ENCODE measurements around the gene NUP210L. TPM values are rescaled to one million over a fixed set of nuclear protein-coding genes. Genes with fewer than 3 reads are reported as not detected.
A peak's percentile ranks its signal among the peaks of the same experiment; 100 is the strongest.

NUP210L gene
- polyA plus RNA-seq, 1 experiment, result not detected

DNA sequence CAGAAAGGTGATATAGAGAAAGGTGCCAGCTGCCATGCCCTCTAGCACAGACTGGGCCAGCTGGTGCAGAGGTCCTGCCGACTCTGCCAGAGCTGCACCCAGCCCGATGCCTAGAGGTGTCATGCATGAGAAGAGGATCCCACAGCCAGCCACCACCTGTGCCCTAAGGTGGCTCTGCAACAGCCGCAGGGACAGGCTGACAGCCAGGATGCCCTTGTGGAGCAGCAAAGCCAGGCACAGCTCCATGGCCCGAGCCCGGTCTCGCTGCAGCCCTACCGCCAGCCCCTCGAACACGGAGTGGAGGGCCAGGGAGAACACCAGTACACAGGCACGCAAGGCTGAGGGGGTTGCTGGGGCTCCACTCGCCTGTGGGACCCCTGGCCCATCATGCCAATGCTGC is 194.7 kb downstream of the NUP210L start:
- Histone ChIP-seq H3K36me3 (ENCODE audit: control insufficient read depth, insufficient read depth, low read length) (peaks cover 14% of the 10 kb centered on the region), H3K27me3 (ENCODE audit: control insufficient read depth, insufficient read depth, low read length) (no peaks in the 10 kb centered on the region), H3K4me3 (ENCODE audit: low read depth, low read length) (no peak overlapping the region)
- DNase-seq (ENCODE audit: low read depth), result no peak
- POLR2A ChIA-PET, result no interaction called here
- TF ChIP-seq, protein P1, sequence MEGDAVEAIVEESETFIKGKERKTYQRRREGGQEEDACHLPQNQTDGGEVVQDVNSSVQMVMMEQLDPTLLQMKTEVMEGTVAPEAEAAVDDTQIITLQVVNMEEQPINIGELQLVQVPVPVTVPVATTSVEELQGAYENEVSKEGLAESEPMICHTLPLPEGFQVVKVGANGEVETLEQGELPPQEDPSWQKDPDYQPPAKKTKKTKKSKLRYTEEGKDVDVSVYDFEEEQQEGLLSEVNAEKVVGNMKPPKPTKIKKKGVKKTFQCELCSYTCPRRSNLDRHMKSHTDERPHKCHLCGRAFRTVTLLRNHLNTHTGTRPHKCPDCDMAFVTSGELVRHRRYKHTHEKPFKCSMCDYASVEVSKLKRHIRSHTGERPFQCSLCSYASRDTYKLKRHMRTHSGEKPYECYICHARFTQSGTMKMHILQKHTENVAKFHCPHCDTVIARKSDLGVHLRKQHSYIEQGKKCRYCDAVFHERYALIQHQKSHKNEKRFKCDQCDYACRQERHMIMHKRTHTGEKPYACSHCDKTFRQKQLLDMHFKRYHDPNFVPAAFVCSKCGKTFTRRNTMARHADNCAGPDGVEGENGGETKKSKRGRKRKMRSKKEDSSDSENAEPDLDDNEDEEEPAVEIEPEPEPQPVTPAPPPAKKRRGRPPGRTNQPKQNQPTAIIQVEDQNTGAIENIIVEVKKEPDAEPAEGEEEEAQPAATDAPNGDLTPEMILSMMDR (IDR thresholded peaks at IDR 0.05; ENCODE audit: insufficient read depth, low read depth, low read length), result no peak
- CTCF ChIA-PET, result interaction anchor here (1.9 to 3.4 kb wide), 3 partner anchors 14 to 163 kb away, joined by 4 to 17 read pairs (median 6); partner anchors contain the start of genes DENND4B and RAB13

DNA sequence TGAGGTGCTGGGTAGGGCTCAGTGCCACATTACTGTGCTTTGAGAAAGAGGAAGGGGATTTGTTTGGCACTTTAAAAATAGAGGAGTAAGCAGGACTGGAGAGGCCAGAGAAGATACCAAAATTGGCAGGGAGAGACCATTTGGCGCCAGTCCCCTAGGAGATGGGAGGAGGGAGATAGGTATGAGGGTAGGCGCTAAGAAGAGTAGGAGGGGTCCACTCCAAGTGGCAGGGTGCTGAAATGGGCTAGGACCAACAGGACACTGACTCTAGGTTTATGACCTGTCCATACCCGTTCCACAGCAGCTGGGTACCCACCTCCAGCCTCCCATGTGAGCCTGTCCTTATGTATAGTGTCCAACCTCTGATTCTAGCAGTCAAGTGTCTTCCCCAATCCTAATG is 195.4 kb downstream of the NUP210L start:
- no peak overlapping the region for H3K4me3 ChIP-seq (ENCODE audit: low read depth, low read length)
- TF ChIP-seq, protein P1 (IDR thresholded peaks at IDR 0.05; ENCODE audit: insufficient read depth, low read depth, low read length), result no peak
- peaks cover 15% of the 10 kb centered on the region for H3K36me3 ChIP-seq (ENCODE audit: control insufficient read depth, insufficient read depth, low read length)
- POLR2A ChIA-PET, result no interaction called here
- no peaks in the 10 kb centered on the region for H3K27me3 ChIP-seq (ENCODE audit: control insufficient read depth, insufficient read depth, low read length)
- DNase-seq (ENCODE audit: low read depth), result no peak
- CTCF ChIA-PET, result interaction anchor here (1.9 kb wide), 2 partner anchors 13 to 163 kb away, joined by 4 to 7 read pairs; partner anchors contain the start of gene DENND4B

DNA sequence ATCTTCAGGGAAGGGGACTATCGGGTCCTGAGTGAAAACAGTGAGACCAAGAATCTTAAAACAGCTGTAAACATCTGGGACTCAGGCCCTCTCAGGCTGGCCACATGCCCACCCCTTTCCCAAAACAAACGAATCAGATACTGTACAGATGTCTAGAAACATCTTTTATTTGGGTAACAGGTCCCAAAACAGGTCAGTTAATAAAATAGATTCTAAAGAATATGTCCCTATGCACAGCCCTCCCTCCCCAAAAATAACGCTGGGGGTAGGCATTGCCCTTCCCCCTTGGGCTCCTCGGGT is 196.0 kb downstream of the NUP210L start:
- TF ChIP-seq, protein P1 (IDR thresholded peaks at IDR 0.05; ENCODE audit: insufficient read depth, low read depth, low read length), result no peak
- Histone ChIP-seq H3K4me3 (ENCODE audit: low read depth, low read length) (no peak overlapping the region; the same call in 1 of the 2 replicates), H3K27me3 (ENCODE audit: control insufficient read depth, insufficient read depth, low read length) (no peaks in the 10 kb centered on the region), H3K36me3 (ENCODE audit: control insufficient read depth, insufficient read depth, low read length) (peaks cover 16% of the 10 kb centered on the region)
- ChIA-PET CTCF (interaction anchor here (1.9 kb wide), 1 partner anchor 13 kb away, joined by 7 read pairs; the partner anchor contains the start of gene DENND4B), POLR2A (no interaction called here)
- DNase-seq (ENCODE audit: low read depth), result no peak

DNA sequence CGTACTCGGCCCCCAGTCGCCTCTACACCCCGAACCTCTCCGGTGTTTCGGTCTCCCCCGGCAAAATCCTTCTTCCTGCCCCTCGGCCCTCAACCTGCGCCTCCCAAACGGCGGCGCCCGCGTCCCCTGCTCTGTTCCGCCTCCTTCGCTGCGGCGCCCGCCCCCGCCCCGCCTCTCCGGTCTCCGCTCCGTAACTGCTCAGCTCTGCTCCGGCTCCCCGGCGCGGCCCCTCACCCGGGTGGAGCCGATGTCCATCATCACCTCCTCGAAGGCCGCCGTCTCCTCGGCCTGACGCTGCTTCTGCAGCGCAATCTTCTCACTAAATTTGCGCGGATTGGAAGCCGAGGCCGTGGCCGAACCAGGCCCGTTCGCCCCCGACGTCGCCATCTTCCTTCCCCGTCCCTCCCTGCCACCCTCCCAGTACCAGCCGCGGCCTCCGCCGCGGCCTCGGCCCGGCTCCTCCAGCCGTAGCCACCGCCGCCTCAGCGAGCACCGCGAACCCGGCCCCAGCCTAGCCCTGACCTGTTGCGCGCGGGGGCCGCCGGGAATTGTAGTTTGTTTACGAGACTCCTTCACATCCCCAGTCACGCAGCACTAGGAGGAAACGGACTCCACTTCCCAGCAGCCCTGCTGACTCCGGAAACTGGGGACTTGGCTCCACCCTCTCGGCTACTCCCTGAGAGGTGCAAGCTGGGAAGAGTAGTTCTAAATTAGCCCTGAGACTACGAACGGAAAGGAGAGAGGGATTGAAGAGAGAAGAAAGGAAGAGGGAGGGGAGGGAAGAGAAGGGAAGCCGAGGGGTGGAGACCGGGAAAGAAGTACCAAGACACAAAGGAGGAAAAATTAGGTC is 196.5 kb downstream of the NUP210L start, which contains the start of gene CRTC2:
Gene CRTC2 (minus strand): TSS at position 502 of the 850 bp plus-strand sequence. CDS start 115 bp downstream, at position 387.
- TF ChIP-seq, protein P1 (IDR thresholded peaks at IDR 0.05; ENCODE audit: insufficient read depth, low read depth, low read length), result 0 out of 2 replicates have a peak, but pooled peaks have one; percentile 7
- H3K36me3 ChIP-seq (ENCODE audit: control insufficient read depth, insufficient read depth, low read length), result peaks cover 19% of the 10 kb centered on the region
- DNase-seq (ENCODE audit: low read depth), result peak; percentile 95
- H3K4me3 ChIP-seq (ENCODE audit: low read depth, low read length), result peak within 1 kb of the TSS; percentile 96
- ChIA-PET POLR2A (interaction anchor here (0.7 kb wide), 1 partner anchor 182 kb away, joined by 21 read pairs; no protein-coding TSS in a partner anchor), CTCF (interaction anchor here (1.9 to 2.5 kb wide), 2 partner anchors 12 kb away, joined by 7 to 13 read pairs; partner anchors contain the start of gene DENND4B)
- no peaks in the 10 kb centered on the region for H3K27me3 ChIP-seq (ENCODE audit: control insufficient read depth, insufficient read depth, low read length)

DNA sequence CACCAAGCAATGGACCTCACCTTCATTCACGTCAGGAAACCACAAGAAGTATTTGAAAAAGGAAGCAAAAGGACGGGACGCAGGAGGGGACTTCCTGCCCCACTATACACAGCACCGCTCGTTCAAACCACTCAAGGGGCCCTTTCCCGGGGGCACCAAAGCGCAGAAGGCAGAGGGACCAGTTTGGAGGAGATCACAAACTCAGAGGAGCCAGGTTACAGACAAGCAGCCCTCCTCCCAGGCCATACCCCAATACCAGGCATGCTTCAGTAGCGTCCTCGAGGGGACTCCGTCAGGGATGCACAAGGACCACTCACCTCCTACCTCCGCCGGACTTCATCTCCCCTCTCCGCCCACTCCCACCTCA is 197.1 kb downstream of the NUP210L start:
- TF ChIP-seq, protein P1 (IDR thresholded peaks at IDR 0.05; ENCODE audit: insufficient read depth, low read depth, low read length), result no peak
- ChIA-PET POLR2A (no interaction called here), CTCF (interaction anchor here (2.5 kb wide), 1 partner anchor 11 kb away, joined by 13 read pairs; the partner anchor contains the start of gene DENND4B)
- Histone ChIP-seq H3K27me3 (ENCODE audit: control insufficient read depth, insufficient read depth, low read length) (no peaks in the 10 kb centered on the region), H3K4me3 (ENCODE audit: low read depth, low read length) (peak overlapping the region; percentile 96), H3K36me3 (ENCODE audit: control insufficient read depth, insufficient read depth, low read length) (peaks cover 21% of the 10 kb centered on the region)
- DNase-seq (ENCODE audit: low read depth), result no peak
